GM12872 (cell line): ENCODE data around the gene HCFC1R1.

Experiments
- CTCF ChIP-seq: IDR thresholded peaks from 3 replicates; pipeline ENCODE4 v1.5.1; 2011; ENCODE audit warnings: low read depth, mild to moderate bottlenecking, low read length, moderate library complexity; ENCODE audit not compliant: insufficient read depth

Gene HCFC1R1

GRCh38 chr16:2987286-2987685 lies 36.5 kb downstream of the HCFC1R1 start:
- no peak for TF ChIP-seq CTCF

GRCh38 chr16:2986623-2987188 lies 37.0 kb downstream of the HCFC1R1 start:
- no peak for TF ChIP-seq CTCF

- TF ChIP-seq CTCF, result no peak
Observed at GRCh38 chr16:2985893-2986355, 37.8 kb downstream of the HCFC1R1 start.

- TF ChIP-seq CTCF, result no peak
Observed at GRCh38 chr16:2985462-2985861, 38.3 kb downstream of the HCFC1R1 start.

- TF ChIP-seq CTCF, result peak; percentile 82
Observed at GRCh38 chr16:2983706-2984136, 40.0 kb downstream of the HCFC1R1 start.

- TF ChIP-seq CTCF, result no peak
Observed at GRCh38 chr16:2982402-2982801, 41.3 kb downstream of the HCFC1R1 start.

- TF ChIP-seq CTCF, result no peak
Observed at GRCh38 chr16:2981899-2982250, 41.9 kb downstream of the HCFC1R1 start.
